Bronchial epithelial cell (primary cell): ENCODE data around the gene PGA5. TPM values are rescaled to one million over a fixed set of nuclear protein-coding genes. Genes with fewer than 3 reads are reported as not detected.
"Not testable (repeated sequence)": the region's sequence is repeated elsewhere in the genome, so short reads cannot be mapped to it uniquely, and the experiment has no call there.

Experiments used
- DNase-seq: peaks from one replicate; pipeline ENCODE4 v3.0.0-alpha.2; 2010; ENCODE audit warnings: low read depth
- FAIRE-seq: peaks from 2 replicates; lab custom pipeline; 2011; peaks lifted over from hg19 to GRCh38; lab: Jason Lieb, UNC
- H3K27me3 ChIP-seq: 2 replicates; pipeline ENCODE4 v1.5.1; 2011; ENCODE audit warnings: low read length; ENCODE audit not compliant: control insufficient read depth, insufficient read depth
- H3K36me3 ChIP-seq: 2 replicates; pipeline ENCODE4 v1.5.1; 2011; ENCODE audit warnings: low read length; ENCODE audit not compliant: control insufficient read depth, insufficient read depth
- H3K4me3 ChIP-seq: 2 replicates; pipeline ENCODE4 v1.5.1; 2011; ENCODE audit warnings: mild to moderate bottlenecking, low read depth, low read length, control low read depth
- total RNA-seq: library from RNA; depleted of rRNA; stranded (reverse); fragments of >200 nt; gene quantifications from 2 replicates; pipeline ENCODE4 v1.2.1, GENCODE V29; 2014

The PGA5 gene
- total RNA-seq, 1 donor from 2014 or later = not detected

- not testable (repeated sequence) for FAIRE-seq, H3K27me3 ChIP-seq, H3K36me3 ChIP-seq, DNase-seq, H3K4me3 ChIP-seq
Observed at GRCh38 chr11:61219016-61219415, 22.0 kb upstream of the PGA5 start.

- FAIRE-seq, H3K36me3 ChIP-seq, DNase-seq, H3K27me3 ChIP-seq, H3K4me3 ChIP-seq: not testable (repeated sequence)
Observed at GRCh38 chr11:61222047-61222446, 18.9 kb upstream of the PGA5 start, which contains the start of gene PGA4. Gene PGA4 (plus strand): TSS chr11:61222347. CDS start chr11:61222401, 54 bp downstream.

- not testable (repeated sequence) for H3K4me3 ChIP-seq, DNase-seq, H3K27me3 ChIP-seq, H3K36me3 ChIP-seq, FAIRE-seq
Observed at GRCh38 chr11:61222692-61223091, 18.3 kb upstream of the PGA5 start.

- not testable (repeated sequence) for DNase-seq, FAIRE-seq, H3K36me3 ChIP-seq, H3K27me3 ChIP-seq, H3K4me3 ChIP-seq
Observed at GRCh38 chr11:61226457-61227137, 14.4 kb upstream of the PGA5 start.

- FAIRE-seq, H3K4me3 ChIP-seq: not testable (repeated sequence)
Observed at GRCh38 chr11:61229458-61229857, 11.5 kb upstream of the PGA5 start.

GRCh38 chr11:61231033-61231432, 9.9 kb upstream of the PGA5 start:
- not testable (repeated sequence) for H3K4me3 ChIP-seq, DNase-seq, H3K36me3 ChIP-seq, FAIRE-seq, H3K27me3 ChIP-seq

More at GRCh38 chr11:61229458-61229857, 11.5 kb upstream of the PGA5 start:
- not testable (repeated sequence) for H3K36me3 ChIP-seq, DNase-seq, H3K27me3 ChIP-seq

GRCh38 chr11:61231585-61231984, 9.4 kb upstream of the PGA5 start:
- not testable (repeated sequence) for H3K36me3 ChIP-seq, H3K4me3 ChIP-seq, H3K27me3 ChIP-seq, DNase-seq, FAIRE-seq

GRCh38 chr11:61232548-61233145, 8.3 kb upstream of the PGA5 start:
- H3K36me3 ChIP-seq, DNase-seq, FAIRE-seq, H3K27me3 ChIP-seq, H3K4me3 ChIP-seq: not testable (repeated sequence)

- not testable (repeated sequence) for DNase-seq, H3K4me3 ChIP-seq, H3K36me3 ChIP-seq, H3K27me3 ChIP-seq
- FAIRE-seq = peak; percentile 23
Observed at GRCh38 chr11:61237130-61237529, 3.8 kb upstream of the PGA5 start.

GRCh38 chr11:61240288-61240687, 687 bp upstream of the PGA5 start:
- not testable (repeated sequence) for FAIRE-seq, H3K27me3 ChIP-seq, H3K4me3 ChIP-seq, H3K36me3 ChIP-seq, DNase-seq

GRCh38 chr11:61241526-61241925, 551 bp downstream of the PGA5 start:
- H3K36me3 ChIP-seq, H3K4me3 ChIP-seq, DNase-seq, FAIRE-seq, H3K27me3 ChIP-seq: not testable (repeated sequence)

GRCh38 chr11:61245284-61245964, 4.4 kb downstream of the PGA5 start:
- H3K27me3 ChIP-seq, DNase-seq, H3K4me3 ChIP-seq, FAIRE-seq, H3K36me3 ChIP-seq: not testable (repeated sequence)

GRCh38 chr11:61248071-61248470, 7.1 kb downstream of the PGA5 start:
- not testable (repeated sequence) for H3K27me3 ChIP-seq, DNase-seq, H3K36me3 ChIP-seq, FAIRE-seq, H3K4me3 ChIP-seq

- not testable (repeated sequence) for H3K4me3 ChIP-seq, H3K27me3 ChIP-seq, H3K36me3 ChIP-seq, FAIRE-seq, DNase-seq
Observed at GRCh38 chr11:61249201-61249600, 8.2 kb downstream of the PGA5 start.
